HepG2 (cell line): ENCODE measurements around the gene SPACA4. TPM values are rescaled to one million over a fixed set of nuclear protein-coding genes. Genes with fewer than 3 reads are reported as not detected.

ENCODE experiments used
- DMAP1 ChIP-seq: IDR thresholded peaks from 2 replicates; pipeline ENCODE4 v1.6.1; 2016
- ETV6 ChIP-seq: sonication (generic); formaldehyde crosslinking; conservative IDR thresholded peaks from 2 replicates; pipeline ENCODE4 v1.4.0; 2020; ENCODE audit warnings: missing genetic modification reagents
- KDM3A ChIP-seq: IDR thresholded peaks from 2 replicates; pipeline ENCODE4 v1.6.1; 2018; ENCODE audit warnings: low read depth, missing compliant biosample characterization
- MAFG ChIP-seq: sonication (generic); formaldehyde crosslinking; IDR thresholded peaks from 2 replicates; pipeline ENCODE4 v1.5.1; 2020; ENCODE audit warnings: mild to moderate bottlenecking, missing genetic modification reagents
- NFYC ChIP-seq: IDR thresholded peaks from 2 replicates; pipeline ENCODE4 v1.6.1; 2016; ENCODE audit warnings: missing genetic modification reagents, missing compliant biosample characterization
- PHF20 ChIP-seq: sonication (generic); formaldehyde crosslinking; IDR thresholded peaks from 2 replicates; pipeline ENCODE4 v1.5.0; 2020; ENCODE audit warnings: mild to moderate bottlenecking, missing genetic modification reagents
- SAFB2 ChIP-seq: sonication (generic); formaldehyde crosslinking; IDR thresholded peaks from 2 replicates; pipeline ENCODE4 v1.5.1; 2020; ENCODE audit warnings: missing genetic modification reagents, low read depth, mild to moderate bottlenecking, borderline replicate concordance
- SRSF1 ChIP-seq: fragments of 200-400 bp; formaldehyde crosslinking; optimal IDR thresholded peaks from 2 replicates; pipeline ENCODE3; 2017; ENCODE audit warnings: mild to moderate bottlenecking, low read depth, low read length, moderate library complexity
- U2AF1 ChIP-seq: fragments of 200-400 bp; formaldehyde crosslinking; optimal IDR thresholded peaks from 2 replicates; pipeline ENCODE3; 2017; ENCODE audit warnings: mild to moderate bottlenecking, low read depth, low read length
- YEATS4 ChIP-seq: sonication (generic); formaldehyde crosslinking; IDR thresholded peaks from 2 replicates; pipeline ENCODE4 v1.4.0; 2020; ENCODE audit warnings: missing genetic modification reagents, borderline replicate concordance
- ZNF329 ChIP-seq: sonication (generic); formaldehyde crosslinking; IDR thresholded peaks from 2 replicates; pipeline ENCODE4 v1.9.0; 2021; ENCODE audit warnings: low read depth, mild to moderate bottlenecking, missing genetic modification reagents
- ZNF501 ChIP-seq: sonication (generic); formaldehyde crosslinking; IDR thresholded peaks from 2 replicates; pipeline ENCODE4 v1.5.1; 2020; ENCODE audit warnings: mild to moderate bottlenecking, moderate library complexity, missing genetic modification reagents
- ZNF619 ChIP-seq: sonication (generic); formaldehyde crosslinking; IDR thresholded peaks from 2 replicates; pipeline ENCODE4 v1.4.0; 2020; ENCODE audit warnings: mild to moderate bottlenecking, missing genetic modification reagents
- ZNF672 ChIP-seq: sonication (generic); formaldehyde crosslinking; IDR thresholded peaks from 2 replicates; pipeline ENCODE4 v1.8.1; 2022; ENCODE audit warnings: missing genetic modification reagents
- ZNF747 ChIP-seq: sonication (generic); formaldehyde crosslinking; IDR thresholded peaks from 2 replicates; pipeline ENCODE4 v1.8.1; 2023; ENCODE audit warnings: missing genetic modification reagents, mild to moderate bottlenecking, borderline replicate concordance
- ZNF883 ChIP-seq: sonication (generic); formaldehyde crosslinking; IDR thresholded peaks from 2 replicates; pipeline ENCODE4 v1.5.1; 2020; ENCODE audit warnings: mild to moderate bottlenecking, missing genetic modification reagents; ENCODE audit errors: not compliant biosample characterization
- ZSCAN29 ChIP-seq: sonication (generic); formaldehyde crosslinking; conservative IDR thresholded peaks from 2 replicates; pipeline ENCODE4 v1.4.0; 2020; ENCODE audit warnings: mild to moderate bottlenecking, missing genetic modification reagents
- polyA plus RNA-seq, 8 experiments: library from polyadenylated mRNA; depleted of rRNA in 3 of 8; stranded (reverse) in 7 of 8; unstranded in 1 of 8; fragments of >200 nt; fragmentation: Illumina TruSeq in 4 of 8; extraction: Trizol in 4 of 8; gene quantifications; 2 replicates each; pipeline versions ENCODE4 v1.2.1 to v1.2.3, GENCODE V29; 2011 to 2016; ENCODE audit warnings: low read depth in 4 of 8, missing spikeins in 1 of 8, mixed read lengths in 1 of 8; ENCODE audit not compliant: insufficient read depth in 1 of 8
- total RNA-seq, 5 experiments: library from RNA; depleted of rRNA; stranded (reverse); fragments of >200 nt; fragmentation: Illumina TruSeq; extraction: Trizol; gene quantifications; 2 replicates each; pipeline ENCODE4 v1.2.3, GENCODE V29; 2016; ENCODE audit warnings: low read depth in 1 of 5
- TF ChIP-seq, protein P1 (sequence below): conservative IDR thresholded peaks from 2 replicates; pipeline ENCODE4 v1.6.1; 2018; ENCODE audit warnings: missing genetic modification reagents
- TF ChIP-seq, protein P2 (sequence below): sonication (generic); formaldehyde crosslinking; IDR thresholded peaks from 2 replicates; pipeline ENCODE4 v1.4.0; 2020; ENCODE audit warnings: mild to moderate bottlenecking, missing genetic modification reagents
- TF ChIP-seq, protein P3 (sequence below): IDR thresholded peaks from 2 replicates; pipeline ENCODE4 v1.6.1; 2012; ENCODE audit warnings: inconsistent platforms
- TF ChIP-seq, protein P4 (sequence below): IDR thresholded peaks from 2 replicates; pipeline ENCODE4 v1.6.1; 2016
- TF ChIP-seq, protein P5 (sequence below): sonication (generic); formaldehyde crosslinking; IDR thresholded peaks from 2 replicates; pipeline ENCODE4 v1.4.0; 2020; ENCODE audit warnings: mild to moderate bottlenecking, missing genetic modification reagents
- TF ChIP-seq, protein P6 (sequence below): sonication (generic); formaldehyde crosslinking; IDR thresholded peaks from 2 replicates; pipeline ENCODE4 v1.9.0; 2022; ENCODE audit warnings: missing genetic modification reagents, mild to moderate bottlenecking, borderline replicate concordance

The SPACA4 gene
- total and polyA plus RNA-seq, 2 of the 13 experiments (the other 11 are each of a cell fraction or from before 2014, with no cell fraction given): not detected

DNA sequence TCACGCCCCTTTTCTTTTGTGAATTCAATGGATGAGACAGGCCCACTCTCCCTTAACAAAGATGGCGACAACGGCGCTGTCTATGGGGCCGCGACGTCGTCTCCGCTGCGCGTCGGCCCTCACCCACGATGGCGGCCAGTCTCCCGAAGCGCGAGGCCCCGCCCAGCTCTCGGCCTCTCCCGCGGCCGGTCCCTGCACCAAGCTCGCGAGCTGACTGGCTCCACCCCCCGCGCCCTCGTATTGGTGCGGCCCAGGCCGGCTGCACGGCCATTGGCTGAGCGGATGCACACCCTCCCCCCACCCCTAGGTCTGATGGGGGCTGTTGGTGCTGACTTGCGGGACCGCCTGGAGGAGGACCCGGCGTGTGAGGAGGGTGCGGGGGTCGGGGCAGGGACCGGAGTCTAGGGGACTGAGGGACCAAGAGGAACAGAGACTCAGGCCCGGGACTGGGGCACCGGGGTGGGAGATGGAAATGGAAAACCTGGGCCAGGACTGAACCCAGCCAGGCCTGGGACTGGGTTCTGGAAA lies 17.6 kb downstream of the SPACA4 start (continued):
- no peak for TF ChIP-seq ZNF747 (CRISPR knock-in tag)
- TF ChIP-seq, protein P1, sequence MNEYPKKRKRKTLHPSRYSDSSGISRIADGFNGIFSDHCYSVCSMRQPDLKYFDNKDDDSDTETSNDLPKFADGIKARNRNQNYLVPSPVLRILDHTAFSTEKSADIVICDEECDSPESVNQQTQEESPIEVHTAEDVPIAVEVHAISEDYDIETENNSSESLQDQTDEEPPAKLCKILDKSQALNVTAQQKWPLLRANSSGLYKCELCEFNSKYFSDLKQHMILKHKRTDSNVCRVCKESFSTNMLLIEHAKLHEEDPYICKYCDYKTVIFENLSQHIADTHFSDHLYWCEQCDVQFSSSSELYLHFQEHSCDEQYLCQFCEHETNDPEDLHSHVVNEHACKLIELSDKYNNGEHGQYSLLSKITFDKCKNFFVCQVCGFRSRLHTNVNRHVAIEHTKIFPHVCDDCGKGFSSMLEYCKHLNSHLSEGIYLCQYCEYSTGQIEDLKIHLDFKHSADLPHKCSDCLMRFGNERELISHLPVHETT: no peak
- TF ChIP-seq, protein P2, sequence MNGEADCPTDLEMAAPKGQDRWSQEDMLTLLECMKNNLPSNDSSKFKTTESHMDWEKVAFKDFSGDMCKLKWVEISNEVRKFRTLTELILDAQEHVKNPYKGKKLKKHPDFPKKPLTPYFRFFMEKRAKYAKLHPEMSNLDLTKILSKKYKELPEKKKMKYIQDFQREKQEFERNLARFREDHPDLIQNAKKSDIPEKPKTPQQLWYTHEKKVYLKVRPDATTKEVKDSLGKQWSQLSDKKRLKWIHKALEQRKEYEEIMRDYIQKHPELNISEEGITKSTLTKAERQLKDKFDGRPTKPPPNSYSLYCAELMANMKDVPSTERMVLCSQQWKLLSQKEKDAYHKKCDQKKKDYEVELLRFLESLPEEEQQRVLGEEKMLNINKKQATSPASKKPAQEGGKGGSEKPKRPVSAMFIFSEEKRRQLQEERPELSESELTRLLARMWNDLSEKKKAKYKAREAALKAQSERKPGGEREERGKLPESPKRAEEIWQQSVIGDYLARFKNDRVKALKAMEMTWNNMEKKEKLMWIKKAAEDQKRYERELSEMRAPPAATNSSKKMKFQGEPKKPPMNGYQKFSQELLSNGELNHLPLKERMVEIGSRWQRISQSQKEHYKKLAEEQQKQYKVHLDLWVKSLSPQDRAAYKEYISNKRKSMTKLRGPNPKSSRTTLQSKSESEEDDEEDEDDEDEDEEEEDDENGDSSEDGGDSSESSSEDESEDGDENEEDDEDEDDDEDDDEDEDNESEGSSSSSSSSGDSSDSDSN (CRISPR knock-in tag): no peak
- no peak for TF ChIP-seq YEATS4 (CRISPR knock-in tag)
- TF ChIP-seq ZSCAN29: no peak
- TF ChIP-seq NFYC (CRISPR knock-in tag): peak; percentile 82
- TF ChIP-seq ZNF672: no peak
- TF ChIP-seq, protein P3, sequence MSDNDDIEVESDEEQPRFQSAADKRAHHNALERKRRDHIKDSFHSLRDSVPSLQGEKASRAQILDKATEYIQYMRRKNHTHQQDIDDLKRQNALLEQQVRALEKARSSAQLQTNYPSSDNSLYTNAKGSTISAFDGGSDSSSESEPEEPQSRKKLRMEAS: peak; percentile 40; the same call in 1 of the 2 replicates
- no peak for TF ChIP-seq ZNF329 (CRISPR knock-in tag)
- TF ChIP-seq, protein P4, sequence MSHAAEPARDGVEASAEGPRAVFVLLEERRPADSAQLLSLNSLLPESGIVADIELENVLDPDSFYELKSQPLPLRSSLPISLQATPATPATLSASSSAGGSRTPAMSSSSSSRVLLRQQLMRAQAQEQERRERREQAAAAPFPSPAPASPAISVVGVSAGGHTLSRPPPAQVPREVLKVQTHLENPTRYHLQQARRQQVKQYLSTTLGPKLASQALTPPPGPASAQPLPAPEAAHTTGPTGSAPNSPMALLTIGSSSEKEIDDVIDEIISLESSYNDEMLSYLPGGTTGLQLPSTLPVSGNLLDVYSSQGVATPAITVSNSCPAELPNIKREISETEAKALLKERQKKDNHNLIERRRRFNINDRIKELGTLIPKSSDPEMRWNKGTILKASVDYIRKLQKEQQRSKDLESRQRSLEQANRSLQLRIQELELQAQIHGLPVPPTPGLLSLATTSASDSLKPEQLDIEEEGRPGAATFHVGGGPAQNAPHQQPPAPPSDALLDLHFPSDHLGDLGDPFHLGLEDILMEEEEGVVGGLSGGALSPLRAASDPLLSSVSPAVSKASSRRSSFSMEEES: no peak
- no peak for TF ChIP-seq ETV6 (CRISPR knock-in tag)
- no peak for TF ChIP-seq ZNF883 (CRISPR knock-in tag)
- no peak for TF ChIP-seq ZNF619
- no peak for TF ChIP-seq MAFG (CRISPR knock-in tag)
- TF ChIP-seq SRSF1: peak; percentile 72
- no peak for TF ChIP-seq SAFB2 (CRISPR knock-in tag)
- no peak for TF ChIP-seq DMAP1 (CRISPR knock-in tag)
- no peak for TF ChIP-seq KDM3A (CRISPR knock-in tag)
- TF ChIP-seq, protein P5, sequence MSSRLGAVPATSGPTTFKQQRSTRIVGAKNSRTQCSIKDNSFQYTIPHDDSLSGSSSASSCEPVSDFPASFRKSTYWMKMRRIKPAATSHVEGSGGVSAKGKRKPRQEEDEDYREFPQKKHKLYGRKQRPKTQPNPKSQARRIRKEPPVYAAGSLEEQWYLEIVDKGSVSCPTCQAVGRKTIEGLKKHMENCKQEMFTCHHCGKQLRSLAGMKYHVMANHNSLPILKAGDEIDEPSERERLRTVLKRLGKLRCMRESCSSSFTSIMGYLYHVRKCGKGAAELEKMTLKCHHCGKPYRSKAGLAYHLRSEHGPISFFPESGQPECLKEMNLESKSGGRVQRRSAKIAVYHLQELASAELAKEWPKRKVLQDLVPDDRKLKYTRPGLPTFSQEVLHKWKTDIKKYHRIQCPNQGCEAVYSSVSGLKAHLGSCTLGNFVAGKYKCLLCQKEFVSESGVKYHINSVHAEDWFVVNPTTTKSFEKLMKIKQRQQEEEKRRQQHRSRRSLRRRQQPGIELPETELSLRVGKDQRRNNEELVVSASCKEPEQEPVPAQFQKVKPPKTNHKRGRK (CRISPR knock-in tag): no peak
- peak; percentile 37; the same call in 1 of the 2 replicates for TF ChIP-seq PHF20
- TF ChIP-seq ZNF501: 0 out of 2 replicates have a peak, but pooled peaks have one; percentile 28
- no peak for TF ChIP-seq U2AF1
- TF ChIP-seq, protein P6, sequence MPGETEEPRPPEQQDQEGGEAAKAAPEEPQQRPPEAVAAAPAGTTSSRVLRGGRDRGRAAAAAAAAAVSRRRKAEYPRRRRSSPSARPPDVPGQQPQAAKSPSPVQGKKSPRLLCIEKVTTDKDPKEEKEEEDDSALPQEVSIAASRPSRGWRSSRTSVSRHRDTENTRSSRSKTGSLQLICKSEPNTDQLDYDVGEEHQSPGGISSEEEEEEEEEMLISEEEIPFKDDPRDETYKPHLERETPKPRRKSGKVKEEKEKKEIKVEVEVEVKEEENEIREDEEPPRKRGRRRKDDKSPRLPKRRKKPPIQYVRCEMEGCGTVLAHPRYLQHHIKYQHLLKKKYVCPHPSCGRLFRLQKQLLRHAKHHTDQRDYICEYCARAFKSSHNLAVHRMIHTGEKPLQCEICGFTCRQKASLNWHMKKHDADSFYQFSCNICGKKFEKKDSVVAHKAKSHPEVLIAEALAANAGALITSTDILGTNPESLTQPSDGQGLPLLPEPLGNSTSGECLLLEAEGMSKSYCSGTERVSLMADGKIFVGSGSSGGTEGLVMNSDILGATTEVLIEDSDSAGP: peak; percentile 54; the same call in 1 of the 2 replicates
